Embryonic facial prominence (tissue), 1 donor: ENCODE measurements around the gene SIRT7.

ENCODE experiments used
- DNase-seq: peaks from one replicate; pipeline ENCODE4 v3.0.0-alpha.2; 2016; ENCODE audit errors: extremely low spot score

The SIRT7 gene

GRCh38 chr17:81885869-81886548, 32.0 kb downstream of the SIRT7 start:
- DNase-seq, result no peak

- no peak for DNase-seq
These were observed 32.5 kb downstream of the SIRT7 start for GRCh38 chr17:81885454-81885853.

GRCh38 chr17:81884968-81885367, 33.0 kb downstream of the SIRT7 start:
- DNase-seq, result no peak

- DNase-seq, result no peak
These were observed 33.5 kb downstream of the SIRT7 start for GRCh38 chr17:81884520-81884919.

GRCh38 chr17:81879121-81879520, 38.9 kb downstream of the SIRT7 start:
- DNase-seq, result no peak

GRCh38 chr17:81878294-81878693, 39.7 kb downstream of the SIRT7 start:
- DNase-seq, result no peak

GRCh38 chr17:81877569-81877968, 40.4 kb downstream of the SIRT7 start:
- DNase-seq, result no peak

GRCh38 chr17:81871387-81872230, 46.4 kb downstream of the SIRT7 start:
- peak; percentile 82 for DNase-seq

- DNase-seq, result no peak
These were observed 47.0 kb downstream of the SIRT7 start, which contains the start of gene ARHGDIA for GRCh38 chr17:81870981-81871386. Gene ARHGDIA, minus strand, starts transcription at chr17:81871337. Its CDS starts 1,407 bp downstream, at chr17:81869930.

- DNase-seq, result no peak
These were observed 47.6 kb downstream of the SIRT7 start for GRCh38 chr17:81870131-81870980.

- no peak for DNase-seq
These were observed 48.5 kb downstream of the SIRT7 start for GRCh38 chr17:81869221-81870130.

GRCh38 chr17:81868674-81869220, 49.2 kb downstream of the SIRT7 start:
- DNase-seq, result no peak

GRCh38 chr17:81867991-81868673, 49.8 kb downstream of the SIRT7 start:
- DNase-seq, result no peak

GRCh38 chr17:81867170-81867990, 50.6 kb downstream of the SIRT7 start:
- no peak for DNase-seq

- no peak for DNase-seq
These were observed 51.4 kb downstream of the SIRT7 start for GRCh38 chr17:81866440-81867169.

- no peak for DNase-seq
These were observed 52.1 kb downstream of the SIRT7 start for GRCh38 chr17:81865733-81866439.

GRCh38 chr17:81865358-81865732, 52.6 kb downstream of the SIRT7 start:
- DNase-seq, result no peak
